ENCODE measurements around the gene HSD3B7. TPM values are rescaled to one million over a fixed set of nuclear protein-coding genes. Genes with fewer than 3 reads are reported as not detected.

Gene HSD3B7
- total and polyA plus RNA-seq, 10 of the 15 experiments (the other 5 are each of a cell fraction or from before 2014, with no cell fraction given), result 0.18 to 1.8 (median 0.48) TPM; not detected in 1

DNA sequence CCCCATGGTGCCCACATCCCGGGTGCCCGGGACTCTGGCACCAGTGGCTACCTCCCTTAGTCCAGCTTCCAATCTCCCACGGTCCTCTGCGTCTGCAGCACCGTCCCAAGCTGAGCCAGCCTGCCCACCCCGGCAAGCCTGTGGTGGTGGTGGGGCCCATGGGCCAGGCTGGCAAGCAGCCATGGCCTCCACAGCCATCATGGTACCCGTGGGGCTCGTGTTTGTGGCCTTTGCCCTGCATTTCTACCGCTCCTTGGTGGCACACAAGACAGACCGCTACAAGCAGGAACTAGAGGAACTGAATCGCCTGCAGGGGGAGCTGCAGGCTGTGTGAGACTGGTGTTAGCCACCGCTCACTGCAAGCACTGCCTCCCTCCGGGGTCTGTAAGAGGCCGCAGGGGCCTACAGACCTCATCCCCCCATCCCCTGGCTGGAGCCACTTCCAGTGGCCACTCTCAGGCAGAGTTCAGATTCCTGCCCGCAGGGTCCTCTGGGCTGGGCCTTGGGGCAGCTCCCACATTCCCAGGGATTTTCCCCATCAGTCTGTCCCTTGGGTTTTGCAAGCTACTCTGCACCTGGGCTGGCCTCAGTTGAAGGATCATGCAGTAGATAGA is 31.4 kb upstream of the HSD3B7 start:
- H2AFZ ChIP-seq (ENCODE audit: control insufficient read depth, low read depth, low read length), result no peak overlapping the region
- H3K36me3 ChIP-seq (ENCODE audit: control insufficient read depth in 2 of 2, insufficient read depth in 2 of 2, low read length in 1 of 2), result 0 out of 4 replicates have a peak, but pooled peaks cover 0 to 8% of the 10 kb centered on the region in 2 experiments
- ChIA-PET POLR2A (interaction anchor here (0.5 to 0.8 kb wide), 4 partner anchors 28 to 915 kb away, joined by 3 to 4 read pairs (median 4); no protein-coding TSS in a partner anchor), RAD21 (ENCODE audit: unreplicated experiment) (interaction anchor here (0.5 to 2.5 kb wide), 11 partner anchors 11 to 507 kb away, joined by 3 to 17 read pairs (median 4); partner anchors contain the start of genes ZNF646 and ZNF668), SMC1A (ENCODE audit: uncharacterized antibody, unreplicated experiment) (interaction anchor here (0.7 to 2.5 kb wide), 12 partner anchors 12 to 507 kb away, joined by 3 to 12 read pairs (median 5); partner anchors contain the start of genes HSD3B7, ZNF646 and ZNF668), CTCF (interaction anchor here (0.6 to 3.6 kb wide), 36 partner anchors 9 to 918 kb away, joined by 3 to 37 read pairs (median 4); partner anchors contain the start of genes HSD3B7, VKORC1, ZNF646 and ZNF668)
- TF ChIP-seq GABPA (IDR thresholded peaks at IDR 0.05; ENCODE audit: low read depth) (no peak), RUNX3 (IDR thresholded peaks at IDR 0.05; ENCODE audit: low read length) (peak; percentile 20; the same call in 1 of the 2 replicates), CREM (IDR thresholded peaks at IDR 0.05; ENCODE audit: low read depth) (no peak), EP300 (IDR thresholded peaks at IDR 0.05; ENCODE audit: borderline replicate concordance in 1 of 2, control insufficient read depth in 1 of 2, low read depth in 2 of 2, low read length in 2 of 2) (no peak), HDGF (IDR thresholded peaks at IDR 0.05) (no peak), YY1 (IDR thresholded peaks at IDR 0.05; ENCODE audit: low read depth, low read length) (peak; percentile 69), MYC (IDR thresholded peaks at IDR 0.05; ENCODE audit: insufficient read depth, insufficient read length, insufficient replicate concordance, low read length, severe bottlenecking) (peak; percentile 21), IKZF2 (IDR thresholded peaks at IDR 0.05) (peak; percentile 18 to 25; a peak in 2 of 4 replicates), RAD21 (IDR thresholded peaks at IDR 0.05; ENCODE audit: insufficient read depth, low read depth, low read length) (peak; percentile 57), POLR2A (IDR thresholded peaks at IDR 0.05; ENCODE audit: low read depth, low read length) (peak; percentile 39), DPF2 (IDR thresholded peaks at IDR 0.05) (0 out of 2 replicates have a peak, but pooled peaks have one; percentile 18), SMC3 (IDR thresholded peaks at IDR 0.05; ENCODE audit: borderline replicate concordance, low read length) (peak; percentile 48), IKZF1 (conservative IDR thresholded peaks at IDR 0.05) (peak; percentile 46; the same call in 1 of the 2 replicates), SPI1 (IDR thresholded peaks at IDR 0.05; ENCODE audit: borderline replicate concordance, insufficient read depth, low read depth, low read length) (no peak), NBN (IDR thresholded peaks at IDR 0.05) (peak; percentile 61; the same call in 1 of the 2 replicates), MEF2B (IDR thresholded peaks at IDR 0.05; ENCODE audit: partially characterized antibody, poor library complexity, severe bottlenecking) (peak; percentile 42), BHLHE40 (IDR thresholded peaks at IDR 0.05; ENCODE audit: borderline replicate concordance in 1 of 2, low read depth in 2 of 2, low read length in 1 of 2) (0 out of 4 replicates have a peak, but pooled peaks of 1 of the 2 experiments have one; percentile 7)
- TF ChIP-seq, protein P1, sequence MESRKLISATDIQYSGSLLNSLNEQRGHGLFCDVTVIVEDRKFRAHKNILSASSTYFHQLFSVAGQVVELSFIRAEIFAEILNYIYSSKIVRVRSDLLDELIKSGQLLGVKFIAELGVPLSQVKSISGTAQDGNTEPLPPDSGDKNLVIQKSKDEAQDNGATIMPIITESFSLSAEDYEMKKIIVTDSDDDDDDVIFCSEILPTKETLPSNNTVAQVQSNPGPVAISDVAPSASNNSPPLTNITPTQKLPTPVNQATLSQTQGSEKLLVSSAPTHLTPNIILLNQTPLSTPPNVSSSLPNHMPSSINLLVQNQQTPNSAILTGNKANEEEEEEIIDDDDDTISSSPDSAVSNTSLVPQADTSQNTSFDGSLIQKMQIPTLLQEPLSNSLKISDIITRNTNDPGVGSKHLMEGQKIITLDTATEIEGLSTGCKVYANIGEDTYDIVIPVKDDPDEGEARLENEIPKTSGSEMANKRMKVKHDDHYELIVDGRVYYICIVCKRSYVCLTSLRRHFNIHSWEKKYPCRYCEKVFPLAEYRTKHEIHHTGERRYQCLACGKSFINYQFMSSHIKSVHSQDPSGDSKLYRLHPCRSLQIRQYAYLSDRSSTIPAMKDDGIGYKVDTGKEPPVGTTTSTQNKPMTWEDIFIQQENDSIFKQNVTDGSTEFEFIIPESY (IDR thresholded peaks at IDR 0.05), result peak; percentile 98
- TF ChIP-seq, protein P2, sequence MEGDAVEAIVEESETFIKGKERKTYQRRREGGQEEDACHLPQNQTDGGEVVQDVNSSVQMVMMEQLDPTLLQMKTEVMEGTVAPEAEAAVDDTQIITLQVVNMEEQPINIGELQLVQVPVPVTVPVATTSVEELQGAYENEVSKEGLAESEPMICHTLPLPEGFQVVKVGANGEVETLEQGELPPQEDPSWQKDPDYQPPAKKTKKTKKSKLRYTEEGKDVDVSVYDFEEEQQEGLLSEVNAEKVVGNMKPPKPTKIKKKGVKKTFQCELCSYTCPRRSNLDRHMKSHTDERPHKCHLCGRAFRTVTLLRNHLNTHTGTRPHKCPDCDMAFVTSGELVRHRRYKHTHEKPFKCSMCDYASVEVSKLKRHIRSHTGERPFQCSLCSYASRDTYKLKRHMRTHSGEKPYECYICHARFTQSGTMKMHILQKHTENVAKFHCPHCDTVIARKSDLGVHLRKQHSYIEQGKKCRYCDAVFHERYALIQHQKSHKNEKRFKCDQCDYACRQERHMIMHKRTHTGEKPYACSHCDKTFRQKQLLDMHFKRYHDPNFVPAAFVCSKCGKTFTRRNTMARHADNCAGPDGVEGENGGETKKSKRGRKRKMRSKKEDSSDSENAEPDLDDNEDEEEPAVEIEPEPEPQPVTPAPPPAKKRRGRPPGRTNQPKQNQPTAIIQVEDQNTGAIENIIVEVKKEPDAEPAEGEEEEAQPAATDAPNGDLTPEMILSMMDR (IDR thresholded peaks at IDR 0.05 in 2 of 3, conservative IDR thresholded peaks at IDR 0.05 in 1 of 3; ENCODE audit: control insufficient read depth in 2 of 3, extremely low read depth in 1 of 3, insufficient read depth in 1 of 3, low read depth in 3 of 3, low read length in 3 of 3), result peak; percentile 77 to 89 (median 80)
- DNase-seq (ENCODE audit: low read depth, low spot score) (no peak), FAIRE-seq (peak; percentile 64), ATAC-seq (peak; percentile 57)
- WGBS (ENCODE audit: insufficient coverage, insufficient replicate concordance, low lambda C conversion rate, missing lambda C conversion rate), result 38% methylated on average over 15 of the region's 15 CpGs
- H3K9me3 ChIP-seq (replicated peaks; ENCODE audit: control insufficient read depth, insufficient read depth, low read length), result no peaks in the 10 kb centered on the region
- H3K79me2 ChIP-seq (ENCODE audit: control insufficient read depth, insufficient read depth, low read length), result peaks cover 23% of the 10 kb centered on the region
- H3K4me1 ChIP-seq (ENCODE audit: control insufficient read depth, insufficient read depth, low read length), result peaks cover 16% of the 10 kb centered on the region
- intact Hi-C loops (cut with micrococcal nuclease; ENCODE audit: unreplicated experiment) (loop anchor here (1.0 to 10.0 kb wide), 4 partner anchors 141 to 921 kb away; partner anchors contain the start of genes VKORC1 and ZNF267), in situ Hi-C loops (cut with MboI) (loop anchor here (10.0 kb wide), 2 partner anchors 761 to 921 kb away; partner anchors contain the start of gene ZNF267)
- no TSS peak for BruUV-seq (replicated peaks)
- no peak overlapping the region for H3K9ac ChIP-seq (ENCODE audit: control insufficient read depth, insufficient read depth, low read length)
- H3K27me3 ChIP-seq (replicated peaks in 1 of 2; ENCODE audit: control insufficient read depth in 2 of 2, insufficient read depth in 2 of 2, low read length in 1 of 2), result no peaks in the 10 kb centered on the region
- H3K4me3 ChIP-seq, result no peak overlapping the region
- H3K4me2 ChIP-seq (ENCODE audit: control insufficient read depth, insufficient read depth), result no peak overlapping the region
- H3K27ac ChIP-seq (ENCODE audit: control insufficient read depth, insufficient read depth), result no peak overlapping the region
- no peaks in the 10 kb centered on the region for H4K20me1 ChIP-seq (ENCODE audit: control insufficient read depth, insufficient read depth)
